Endothelial cell of umbilical vein (primary cell): Measurements from ENCODE around the gene EPB41L1. TPM values are rescaled to one million over a fixed set of nuclear protein-coding genes. Genes with fewer than 3 reads are reported as not detected.

Source experiments
- BruUV-seq: library from RNA; stranded (reverse); fragments of 400-500 nt; replicated peaks from 2 replicates; lab custom pipeline; 2021; lab: Mats Ljungman, UMichigan
- CTCF ChIA-PET: fragments of 300-600, 350-600 bp; sonication (Branson Sonifier 250); formaldehyde crosslinking; loops from one replicate; lab custom pipeline; 2021; ENCODE audit warnings: antibody characterized with exemption, inconsistent platforms; lab: Charles Lee
- POLR2A ChIA-PET: fragments of 300-600, 350-600 bp; sonication (Branson Sonifier 250); formaldehyde crosslinking; loops from one replicate; lab custom pipeline; 2021; ENCODE audit warnings: antibody characterized with exemption, inconsistent platforms; lab: Charles Lee
- DNase-seq: peaks from one replicate; pipeline ENCODE4 v3.0.0-alpha.2; 2011; ENCODE audit warnings: low read depth, low spot score
- FAIRE-seq: peaks from 2 replicates; lab custom pipeline; 2011; peaks lifted over from hg19 to GRCh38; lab: Jason Lieb, UNC
- H2AFZ ChIP-seq: 2 replicates; pipeline ENCODE4 v1.6.0; 2012; ENCODE audit warnings: low read depth, low read length, control low read depth, inconsistent platforms
- H3K27ac ChIP-seq: 2 replicates; pipeline ENCODE4 v1.5.1; 2011; ENCODE audit warnings: low read depth, mild to moderate bottlenecking, control low read depth, low read length, moderate library complexity; ENCODE audit not compliant: insufficient read depth
- H3K27me3 ChIP-seq, 2 experiments: 2 replicates each; pipeline versions ENCODE4 v1.6.0 to v1.6.1; 2011; ENCODE audit warnings: low read length in 2 of 2, mixed read lengths in 1 of 2; ENCODE audit not compliant: control insufficient read depth in 2 of 2, insufficient read depth in 2 of 2
- H3K36me3 ChIP-seq, 2 experiments: 2 replicates in 1 of 2; 3 replicates in 1 of 2; pipeline ENCODE4 v1.5.1; 2011; ENCODE audit warnings: low read length in 2 of 2, mild to moderate bottlenecking in 1 of 2, moderate library complexity in 1 of 2; ENCODE audit not compliant: control insufficient read depth in 2 of 2, insufficient read depth in 2 of 2; ENCODE audit errors: extremely low read depth in 1 of 2
- H3K4me1 ChIP-seq: 3 replicates; pipeline ENCODE4 v1.5.1; 2011; ENCODE audit warnings: mild to moderate bottlenecking, low read length; ENCODE audit not compliant: control insufficient read depth, insufficient read depth; ENCODE audit errors: extremely low read depth
- H3K4me2 ChIP-seq: 2 replicates; pipeline ENCODE4 v1.6.1; 2011; ENCODE audit warnings: low read length, control low read depth, mixed read lengths; ENCODE audit not compliant: insufficient read depth
- H3K4me3 ChIP-seq, 3 experiments: fragments of 200-600 bp in 1 of 3; sonication (generic), shearing (Covaris generic) in 1 of 3; replicated peaks in 1 of 3; 2 replicates each; pipeline ENCODE4 v1.5.1; 2011 to 2016; ENCODE audit warnings: control low read depth in 3 of 3, low read length in 3 of 3, mild to moderate bottlenecking in 2 of 3, inconsistent platforms in 1 of 3, low read depth in 1 of 3, moderate library complexity in 1 of 3; ENCODE audit not compliant: insufficient read depth in 1 of 3
- H3K79me2 ChIP-seq: 2 replicates; pipeline ENCODE4 v1.6.0; 2012; ENCODE audit warnings: low read length, inconsistent platforms; ENCODE audit not compliant: control insufficient read depth, insufficient read depth
- H3K9ac ChIP-seq: replicated peaks from 2 replicates; pipeline ENCODE3; 2011; ENCODE audit warnings: low read length, control low read depth; ENCODE audit not compliant: insufficient read depth; ENCODE audit errors: extremely low read depth
- H3K9me1 ChIP-seq: replicated peaks from 3 replicates; pipeline ENCODE4 v1.6.0; 2011; ENCODE audit warnings: mild to moderate bottlenecking, low read length; ENCODE audit not compliant: control insufficient read depth, insufficient read depth; ENCODE audit errors: extremely low read depth
- H3K9me3 ChIP-seq: replicated peaks from 2 replicates; pipeline ENCODE4 v1.5.1; 2012; ENCODE audit warnings: low read length, inconsistent platforms; ENCODE audit not compliant: control insufficient read depth, insufficient read depth
- H4K20me1 ChIP-seq: replicated peaks from 2 replicates; pipeline ENCODE3; 2011; ENCODE audit warnings: mild to moderate bottlenecking, low read length; ENCODE audit not compliant: control insufficient read depth, insufficient read depth; ENCODE audit errors: extremely low read depth
- EZH2 ChIP-seq: IDR thresholded peaks from 2 replicates; pipeline ENCODE4 v1.6.1; 2012; ENCODE audit warnings: borderline replicate concordance, low read depth, mild to moderate bottlenecking, moderate library complexity, low read length, inconsistent platforms; ENCODE audit not compliant: severe bottlenecking
- FOS ChIP-seq: IDR thresholded peaks from 2 replicates; pipeline ENCODE4 v1.6.1; 2011; ENCODE audit warnings: mild to moderate bottlenecking, low read length, moderate library complexity, borderline replicate concordance; ENCODE audit not compliant: insufficient read depth
- GATA2 ChIP-seq: IDR thresholded peaks from 2 replicates; pipeline ENCODE4 v1.7.0; 2011; ENCODE audit warnings: low read depth, mild to moderate bottlenecking, moderate library complexity, mixed read lengths, low read length; ENCODE audit not compliant: insufficient read length, insufficient read depth
- JUN ChIP-seq: IDR thresholded peaks from 2 replicates; pipeline ENCODE4 v1.6.1; 2011; ENCODE audit warnings: borderline replicate concordance, low read depth; ENCODE audit not compliant: insufficient read length, insufficient read depth
- MYC ChIP-seq: IDR thresholded peaks from one replicate; pipeline ENCODE4 v1.6.1; 2011; ENCODE audit warnings: mild to moderate bottlenecking, low read depth, low read length
- POLR2A ChIP-seq: IDR thresholded peaks from 2 replicates; pipeline ENCODE4 v1.6.1; 2012; ENCODE audit warnings: low read depth, mild to moderate bottlenecking, control low read depth, low read length
- POLR2AphosphoS5 ChIP-seq: IDR thresholded peaks from 2 replicates; pipeline ENCODE4 v1.6.1; 2012; ENCODE audit warnings: low read depth, mild to moderate bottlenecking, control low read depth, low read length, moderate library complexity; ENCODE audit not compliant: insufficient read depth
- dilution Hi-C: fragments of 300-500 bp; cut with MboI; formaldehyde crosslinking; loops from one replicate; pipeline ENCODE4 v1.15.0; 2019; ENCODE audit warnings: low sequenced_read_pairs; ENCODE audit not compliant: extremely low pct_ligation_motif_present
- intact Hi-C: fragments of 100-400 bp; cut with micrococcal nuclease; formaldehyde crosslinking; loops from one replicate; pipeline ENCODE4 v1.10.0; 2022
- polyA plus RNA-seq, 4 experiments: library from polyadenylated mRNA; depleted of rRNA in 3 of 4; stranded (reverse) in 3 of 4; unstranded in 1 of 4; fragments of >200 nt; gene quantifications; 2 replicates each; pipeline versions ENCODE4 v1.2.1 to v1.2.3, GENCODE V29; 2011 to 2012; ENCODE audit warnings: missing spikeins in 1 of 4
- total RNA-seq: library from RNA; stranded (reverse); gene quantifications from 2 replicates; pipeline ENCODE4 v1.2.3, GENCODE V29; 2021
- TF ChIP-seq, protein P1 (sequence below): IDR thresholded peaks from 2 replicates; pipeline ENCODE4 v1.6.1; 2011; ENCODE audit not compliant: insufficient read depth, insufficient read length
- TF ChIP-seq, protein P2 (sequence below), 2 donors: IDR thresholded peaks; 1 replicate in 1 of 2; 2 replicates in 1 of 2; pipeline ENCODE4 v1.5.1; 2011; ENCODE audit warnings: low read length in 2 of 2, mild to moderate bottlenecking in 2 of 2, moderate library complexity in 2 of 2, control low read depth in 1 of 2, inconsistent platforms in 1 of 2, low read depth in 1 of 2; ENCODE audit not compliant: insufficient read depth in 1 of 2; ENCODE audit errors: extremely low read depth in 1 of 2

EPB41L1 gene
- total and polyA plus RNA-seq, 2 donors (not counting 3 experiments of a cell fraction or from before 2014, with no cell fraction given), result 6.1 to 12.2 TPM

DNA sequence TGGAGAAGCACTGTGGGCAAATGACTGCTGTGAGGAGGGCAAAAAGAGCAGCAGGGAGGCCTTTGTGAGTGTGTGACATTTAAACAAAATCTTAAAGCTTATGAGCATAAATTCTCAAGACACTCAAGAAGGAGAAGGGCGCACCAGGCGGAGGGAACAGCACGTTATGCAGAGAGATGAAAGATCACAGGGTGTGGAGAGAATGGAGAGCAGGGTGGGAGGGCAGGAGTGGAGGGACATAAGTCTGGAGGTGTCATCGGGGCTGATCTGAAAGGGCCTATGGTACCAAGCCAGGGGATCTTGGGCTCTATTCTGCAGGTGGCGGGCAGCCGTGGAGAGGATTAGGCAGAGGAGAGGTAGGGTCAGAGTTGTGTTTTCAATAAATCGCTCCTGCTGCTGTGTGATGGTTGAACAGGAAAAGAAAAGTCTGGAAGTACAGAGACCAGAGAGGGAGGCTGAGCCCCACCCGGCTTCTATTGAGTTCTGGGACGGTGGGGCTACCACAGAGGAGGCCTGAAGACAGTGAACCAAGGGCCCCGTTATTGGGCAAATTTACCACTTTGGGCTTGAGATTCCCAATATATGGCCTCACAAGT, 127.3 kb downstream of the EPB41L1 start:
- Histone ChIP-seq H3K9ac (no peak overlapping the region), H3K4me3 (no peak overlapping the region), H3K4me1 (no peaks in the 10 kb centered on the region), H3K9me3 (no peaks in the 10 kb centered on the region), H3K4me2 (no peak overlapping the region), H2AFZ (no peak overlapping the region), H3K9me1 (no peaks in the 10 kb centered on the region), H3K27ac (no peak overlapping the region), H4K20me1 (no peaks in the 10 kb centered on the region), H3K36me3 (no peaks in the 10 kb centered on the region), H3K79me2 (no peaks in the 10 kb centered on the region), H3K27me3 (peaks cover 0 to 2% of the 10 kb centered on the region in 2 experiments)
- ChIA-PET POLR2A (no interaction called here), CTCF (interaction anchor here (1.3 to 2.0 kb wide), 2 partner anchors 9 to 79 kb away, joined by 4 to 5 read pairs; no protein-coding TSS in a partner anchor)
- DNase-seq, result no peak
- FAIRE-seq, result no peak
- dilution Hi-C loops, result no loop called here
- intact Hi-C loops, result no loop called here
- TF ChIP-seq GATA2 (no peak), POLR2A (no peak), EZH2 (no peak), POLR2AphosphoS5 (no peak), FOS (no peak), JUN (no peak), MYC (no peak)
- TF ChIP-seq, protein P1, sequence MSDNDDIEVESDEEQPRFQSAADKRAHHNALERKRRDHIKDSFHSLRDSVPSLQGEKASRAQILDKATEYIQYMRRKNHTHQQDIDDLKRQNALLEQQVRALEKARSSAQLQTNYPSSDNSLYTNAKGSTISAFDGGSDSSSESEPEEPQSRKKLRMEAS, result no peak
- TF ChIP-seq, protein P2, sequence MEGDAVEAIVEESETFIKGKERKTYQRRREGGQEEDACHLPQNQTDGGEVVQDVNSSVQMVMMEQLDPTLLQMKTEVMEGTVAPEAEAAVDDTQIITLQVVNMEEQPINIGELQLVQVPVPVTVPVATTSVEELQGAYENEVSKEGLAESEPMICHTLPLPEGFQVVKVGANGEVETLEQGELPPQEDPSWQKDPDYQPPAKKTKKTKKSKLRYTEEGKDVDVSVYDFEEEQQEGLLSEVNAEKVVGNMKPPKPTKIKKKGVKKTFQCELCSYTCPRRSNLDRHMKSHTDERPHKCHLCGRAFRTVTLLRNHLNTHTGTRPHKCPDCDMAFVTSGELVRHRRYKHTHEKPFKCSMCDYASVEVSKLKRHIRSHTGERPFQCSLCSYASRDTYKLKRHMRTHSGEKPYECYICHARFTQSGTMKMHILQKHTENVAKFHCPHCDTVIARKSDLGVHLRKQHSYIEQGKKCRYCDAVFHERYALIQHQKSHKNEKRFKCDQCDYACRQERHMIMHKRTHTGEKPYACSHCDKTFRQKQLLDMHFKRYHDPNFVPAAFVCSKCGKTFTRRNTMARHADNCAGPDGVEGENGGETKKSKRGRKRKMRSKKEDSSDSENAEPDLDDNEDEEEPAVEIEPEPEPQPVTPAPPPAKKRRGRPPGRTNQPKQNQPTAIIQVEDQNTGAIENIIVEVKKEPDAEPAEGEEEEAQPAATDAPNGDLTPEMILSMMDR (IDR thresholded peaks at IDR 0.05; ENCODE audit: extremely low read depth in 1 of 2, insufficient read depth in 1 of 2, low read depth in 1 of 2, low read length in 2 of 2), result no peak
- BruUV-seq, result no TSS peak

Other genes with a start within 250 kb of the EPB41L1 start
- gene SCAND1, start 200.2 kb upstream of the EPB41L1 start, total RNA-seq, result 83.1 and 83.5 TPM in 2 replicates
- gene SCAND1, start 200.2 kb upstream of the EPB41L1 start, polyA plus RNA-seq, result 85.7 and 139 TPM in 2 replicates
- gene CNBD2, start 186.2 kb upstream of the EPB41L1 start, total RNA-seq, result 4.9 and 5.3 TPM in 2 replicates
- 4.8 and 7.5 TPM in 2 replicates for gene CNBD2, start 186.2 kb upstream of the EPB41L1 start, polyA plus RNA-seq
- 21.9 and 23.2 TPM in 2 replicates for gene AAR2, start 81.7 kb downstream of the EPB41L1 start, total RNA-seq
- gene AAR2, start 81.7 kb downstream of the EPB41L1 start, polyA plus RNA-seq, result 29.4 and 33.6 TPM in 2 replicates
- gene DLGAP4, start 151.6 kb downstream of the EPB41L1 start, total RNA-seq, result 125 and 130 TPM in 2 replicates
- gene DLGAP4, start 151.6 kb downstream of the EPB41L1 start, polyA plus RNA-seq, result 57.5 and 62.3 TPM in 2 replicates